ENCODE data around the gene PDE6B. TPM values are rescaled to one million over a fixed set of nuclear protein-coding genes. Genes with fewer than 3 reads are reported as not detected.

Gene PDE6B
- total RNA-seq (17.3 and 29.5 TPM in 2 replicates), polyA plus RNA-seq (24.1 and 26.1 TPM in 2 replicates)

GRCh38 chr4:624705-625590, at the start of gene PDE6B:
Gene PDE6B, plus strand, starts transcription at chr4:625573. Its CDS starts 54 bp downstream, at chr4:625627.
- Histone ChIP-seq H3K27me3 (no peaks in the 10 kb centered on the region), H3K27ac (no peak within 1 kb of the TSS), H3K4me3 (no peak within 1 kb of the TSS), H4K20me1 (ENCODE audit: insufficient read depth, poor library complexity, severe bottlenecking) (no peaks in the 10 kb centered on the region), H3K36me3 (replicated peaks; ENCODE audit: insufficient read depth, low read depth) (no peaks in the 10 kb centered on the region), H3K9me3 (ENCODE audit: low read depth) (no peaks in the 10 kb centered on the region), H2AFZ (no peak within 1 kb of the TSS), H3K79me2 (no peaks in the 10 kb centered on the region), H3K9me2 (replicated peaks; ENCODE audit: insufficient read depth) (no peaks in the 10 kb centered on the region), H3K4me1 (ENCODE audit: insufficient read depth) (no peaks in the 10 kb centered on the region), H3K4me2 (no peak within 1 kb of the TSS)
- 76% methylated on average over 21 of the region's 21 CpGs for WGBS (ENCODE audit: low lambda C conversion rate, missing lambda C conversion rate)
- TF ChIP-seq EZH2phosphoT487 (IDR thresholded peaks at IDR 0.05; ENCODE audit: low read depth, severe bottlenecking, unreplicated experiment) (no peak), CTCF (IDR thresholded peaks at IDR 0.05; ENCODE audit: poor library complexity) (no peak), EZH2 (IDR thresholded peaks at IDR 0.05; ENCODE audit: borderline replicate concordance) (no peak)
- no peak for DNase-seq (ENCODE audit: low spot score)

GRCh38 chr4:576245-576821, 49.0 kb upstream of the PDE6B start, which contains the start of gene TMEM271:
Gene TMEM271, minus strand, starts transcription at chr4:576295. Its CDS starts 233 bp downstream, at chr4:576062.
- Histone ChIP-seq H3K4me3 (no peak within 1 kb of the TSS), H3K4me2 (peak within 1 kb of the TSS; percentile 68), H3K9me3 (ENCODE audit: low read depth) (no peaks in the 10 kb centered on the region), H3K9me2 (replicated peaks; ENCODE audit: insufficient read depth) (no peaks in the 10 kb centered on the region), H3K27ac (no peak within 1 kb of the TSS), H3K27me3 (peaks cover 81% of the 10 kb centered on the region), H4K20me1 (ENCODE audit: insufficient read depth, poor library complexity, severe bottlenecking) (no peaks in the 10 kb centered on the region), H2AFZ (no peak within 1 kb of the TSS), H3K4me1 (ENCODE audit: insufficient read depth) (no peaks in the 10 kb centered on the region), H3K36me3 (replicated peaks; ENCODE audit: insufficient read depth, low read depth) (no peaks in the 10 kb centered on the region), H3K79me2 (no peaks in the 10 kb centered on the region)
- WGBS (ENCODE audit: low lambda C conversion rate, missing lambda C conversion rate): 0% methylated on average over 8 of the region's 60 CpGs
- no peak for TF ChIP-seq EZH2phosphoT487 (IDR thresholded peaks at IDR 0.05; ENCODE audit: low read depth, severe bottlenecking, unreplicated experiment)
- no peak for TF ChIP-seq CTCF (IDR thresholded peaks at IDR 0.05; ENCODE audit: poor library complexity)
- no peak for TF ChIP-seq EZH2 (IDR thresholded peaks at IDR 0.05; ENCODE audit: borderline replicate concordance)
- DNase-seq (ENCODE audit: low spot score): no peak

GRCh38 chr4:576991-577498, 48.3 kb upstream of the PDE6B start:
- Histone ChIP-seq H3K36me3 (replicated peaks; ENCODE audit: insufficient read depth, low read depth) (no peaks in the 10 kb centered on the region), H3K9me2 (replicated peaks; ENCODE audit: insufficient read depth) (no peaks in the 10 kb centered on the region), H3K27ac (no peak overlapping the region), H3K79me2 (no peaks in the 10 kb centered on the region), H3K4me2 (peak overlapping the region; percentile 63), H3K27me3 (peaks cover 80% of the 10 kb centered on the region), H3K9me3 (ENCODE audit: low read depth) (no peaks in the 10 kb centered on the region), H3K4me1 (ENCODE audit: insufficient read depth) (no peaks in the 10 kb centered on the region), H2AFZ (no peak overlapping the region), H3K4me3 (no peak overlapping the region), H4K20me1 (ENCODE audit: insufficient read depth, poor library complexity, severe bottlenecking) (no peaks in the 10 kb centered on the region)
- WGBS (ENCODE audit: low lambda C conversion rate, missing lambda C conversion rate): 3% methylated on average over 32 of the region's 37 CpGs
- TF ChIP-seq CTCF (IDR thresholded peaks at IDR 0.05; ENCODE audit: poor library complexity) (no peak), EZH2phosphoT487 (IDR thresholded peaks at IDR 0.05; ENCODE audit: low read depth, severe bottlenecking, unreplicated experiment) (no peak), EZH2 (IDR thresholded peaks at IDR 0.05; ENCODE audit: borderline replicate concordance) (no peak)
- no peak for DNase-seq (ENCODE audit: low spot score)
